HG02571 (cell line): Measurements from ENCODE around the gene MANBA.
"Not testable (repeated sequence)": the region's sequence is repeated elsewhere in the genome, so short reads cannot be mapped to it uniquely, and the experiment has no call there.

Experiments used
- ATAC-seq: cut with Tn5 transposase; IDR thresholded peaks from one replicate; pipeline ENCODE4 v1.9.1; 2021; ENCODE audit warnings: mild to moderate bottlenecking, moderate library complexity; ENCODE audit not compliant: unreplicated experiment

MANBA gene

GRCh38 chr4:102764901-102765300, 4.1 kb upstream of the MANBA start:
- ATAC-seq, result no peak

DNA sequence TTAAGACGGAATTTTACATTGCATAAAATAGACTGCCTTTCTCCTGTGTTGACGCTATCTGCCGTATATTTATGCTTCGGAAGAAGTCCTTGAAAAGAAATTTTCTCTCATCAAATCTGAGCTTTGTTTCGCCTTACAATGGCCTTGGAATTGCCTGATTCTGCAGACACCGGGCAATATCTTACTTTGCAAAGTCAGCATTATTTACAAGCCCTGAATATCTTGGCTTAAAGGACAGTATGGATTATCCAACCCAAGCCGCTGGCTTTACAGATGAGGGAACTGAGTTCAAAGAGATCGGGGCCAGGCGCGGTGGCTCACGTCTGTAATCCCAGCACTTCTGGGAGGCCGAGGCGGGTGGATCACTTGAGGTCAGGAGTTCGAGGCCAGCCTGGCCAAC, 1.1 kb upstream of the MANBA start:
- ATAC-seq, result no peak

DNA sequence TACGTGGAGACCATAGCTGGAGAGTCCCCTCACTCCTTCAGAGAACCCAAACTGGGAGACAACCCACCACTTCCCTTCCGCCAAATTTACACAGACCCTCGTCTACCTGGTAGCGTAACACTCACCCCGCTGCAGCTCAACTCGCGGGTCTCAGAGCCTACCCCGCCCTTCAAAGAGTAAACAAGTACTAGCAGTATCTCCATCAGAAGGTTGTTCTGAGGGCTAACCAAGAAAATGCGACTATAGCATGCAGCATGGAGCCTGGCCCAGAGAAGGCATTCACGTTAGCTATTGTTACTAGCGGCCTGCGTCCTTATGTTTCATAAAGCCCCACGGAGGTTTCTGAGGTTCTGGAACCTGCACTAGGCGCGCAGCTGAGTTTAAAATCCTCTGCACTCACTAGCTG, 531 bp upstream of the MANBA start:
- peak; percentile 18 for ATAC-seq

DNA sequence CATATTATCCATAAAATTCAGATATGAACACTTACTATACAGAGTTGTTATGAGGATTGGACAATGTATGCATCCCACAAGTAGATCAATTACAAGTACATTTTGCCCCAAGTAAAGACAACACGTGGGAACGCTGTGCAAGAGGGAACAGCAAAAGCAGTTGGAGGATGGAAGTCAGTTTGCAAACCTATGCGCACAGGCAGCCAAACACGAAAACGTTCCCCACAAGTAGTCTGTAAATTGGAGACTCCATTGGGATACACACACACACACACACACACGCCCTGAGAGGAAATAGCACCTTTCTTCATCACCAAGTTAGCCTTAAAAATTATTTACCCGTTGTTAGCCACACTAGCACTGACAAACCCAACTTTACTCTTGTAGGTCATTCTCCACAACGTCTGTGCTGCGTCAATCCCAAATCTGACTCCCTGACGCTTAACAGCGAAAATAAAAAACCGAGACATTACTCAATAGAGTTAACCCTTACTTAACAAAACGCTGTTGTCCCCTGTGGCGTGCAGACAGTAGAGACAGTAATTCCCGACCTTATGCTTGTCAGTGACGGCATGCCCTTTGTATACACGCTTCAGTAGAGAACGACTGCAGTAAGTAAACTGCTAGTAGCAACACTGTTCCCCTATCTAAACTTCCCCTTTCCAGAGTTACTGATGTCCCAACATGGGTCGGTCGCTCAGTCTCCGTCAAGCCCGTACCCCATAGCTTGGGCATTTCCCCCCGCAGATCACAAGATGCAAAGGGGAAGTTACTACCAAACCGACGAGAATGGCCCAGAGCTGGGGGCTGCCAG, 730 bp downstream of the MANBA start:
- ATAC-seq, result peak; percentile 48

- no peak for ATAC-seq
These were observed 2.3 kb downstream of the MANBA start for GRCh38 chr4:102758241-102759160.

GRCh38 chr4:102757681-102758080, 3.1 kb downstream of the MANBA start:
- no peak for ATAC-seq

GRCh38 chr4:102754044-102754443, 6.7 kb downstream of the MANBA start:
- ATAC-seq, result no peak

DNA sequence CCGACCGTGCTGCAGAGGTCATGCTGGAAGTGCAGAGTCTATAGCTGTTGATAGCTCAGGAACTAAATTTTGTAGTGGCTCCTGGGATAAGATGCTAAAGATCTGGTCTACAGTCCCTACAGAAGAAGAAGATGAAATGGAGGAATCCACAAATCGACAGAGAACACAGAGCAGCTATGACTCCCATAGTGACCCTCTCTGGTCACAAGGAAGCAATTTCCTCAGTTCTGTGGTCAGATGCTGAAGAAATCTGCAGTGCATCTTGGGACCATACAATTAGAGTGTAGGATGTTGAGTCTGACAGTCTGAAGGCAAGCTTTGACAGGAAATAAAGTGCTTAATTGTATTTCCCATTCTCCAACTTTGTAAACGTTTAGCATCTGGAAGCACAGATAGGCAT, 8.8 kb downstream of the MANBA start:
- no peak for ATAC-seq

DNA sequence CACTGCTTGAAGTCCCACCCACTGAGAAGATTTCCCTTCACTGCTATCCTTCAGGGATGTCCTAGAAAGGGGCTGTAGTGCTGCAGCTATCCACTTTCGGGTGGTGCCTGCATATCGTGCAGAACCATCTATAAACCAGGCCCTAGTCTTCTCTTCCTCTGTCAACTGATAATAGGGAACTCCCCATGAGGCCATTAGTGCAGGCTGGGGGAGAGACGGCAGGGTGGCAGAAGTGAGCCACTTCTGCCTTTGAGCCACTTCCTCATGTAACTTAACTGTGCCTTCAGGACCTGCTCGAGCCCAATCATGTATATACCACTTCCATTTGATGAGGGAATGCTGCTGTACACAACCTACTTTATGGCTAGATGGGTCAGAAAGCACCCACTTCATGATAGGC, 17.4 kb downstream of the MANBA start:
- ATAC-seq, result peak; percentile 97

DNA sequence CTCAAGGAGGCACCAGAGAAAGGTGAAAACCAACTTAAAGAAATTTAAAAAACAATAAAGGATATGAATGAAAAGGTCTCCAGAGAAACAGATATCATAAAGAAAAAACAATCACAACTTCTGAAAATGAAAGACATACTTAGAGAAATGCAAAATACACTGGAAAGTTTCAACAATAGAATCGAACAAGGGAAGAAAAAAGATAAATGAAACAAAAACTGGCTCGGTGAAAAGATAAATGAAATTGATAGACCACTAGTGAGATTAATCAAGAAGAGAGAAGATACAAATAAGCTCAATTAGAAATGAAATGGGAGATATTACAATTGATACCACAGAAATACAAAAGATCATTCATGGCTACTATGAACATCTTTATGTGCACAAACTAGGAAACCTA, 22.0 kb downstream of the MANBA start:
- not testable (repeated sequence) for ATAC-seq

- ATAC-seq, result no peak
These were observed 23.9 kb downstream of the MANBA start for GRCh38 chr4:102736636-102737549.

DNA sequence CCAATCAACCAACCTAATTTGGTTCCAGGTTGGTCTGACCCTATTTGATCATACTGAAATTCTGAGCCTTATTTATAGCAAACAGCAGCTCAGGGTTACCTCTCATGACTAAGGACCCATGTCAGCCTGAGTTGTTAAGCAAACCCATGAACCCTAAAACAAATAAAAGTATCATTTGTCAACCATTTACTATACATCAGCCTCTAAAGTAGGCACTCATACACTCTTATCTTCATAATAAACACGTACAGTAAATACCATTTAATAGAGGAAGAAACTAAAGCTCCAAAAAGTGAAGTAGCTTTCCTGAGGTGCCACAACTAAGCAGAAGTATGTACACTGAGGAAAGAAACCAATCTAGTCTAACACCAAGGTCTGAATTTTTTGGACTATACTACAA, 25.2 kb downstream of the MANBA start:
- no peak for ATAC-seq

GRCh38 chr4:102734591-102735385, 26.0 kb downstream of the MANBA start:
- peak; percentile 100 for ATAC-seq

- peak; percentile 5 for ATAC-seq
These were observed 26.7 kb downstream of the MANBA start for GRCh38 chr4:102734116-102734515.

DNA sequence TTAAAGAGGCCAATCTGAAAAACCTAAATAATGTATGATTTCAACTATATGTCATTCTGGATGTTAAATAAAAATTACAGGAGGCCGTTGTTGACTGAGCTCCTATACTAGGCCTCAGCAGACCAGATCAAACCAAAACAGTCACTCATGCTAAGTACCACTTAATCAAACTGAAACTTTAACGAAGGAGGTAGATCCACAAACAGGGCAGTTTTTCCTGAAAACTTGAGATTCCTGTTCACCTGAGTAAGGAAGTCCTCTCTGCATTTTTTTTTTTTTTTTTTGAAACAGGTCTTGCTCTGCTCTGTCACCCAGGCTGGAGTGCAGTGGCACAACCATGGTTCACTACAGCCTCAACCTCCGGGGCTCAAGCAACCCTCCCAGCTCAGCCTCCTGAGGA, 27.7 kb downstream of the MANBA start:
- no peak for ATAC-seq

DNA sequence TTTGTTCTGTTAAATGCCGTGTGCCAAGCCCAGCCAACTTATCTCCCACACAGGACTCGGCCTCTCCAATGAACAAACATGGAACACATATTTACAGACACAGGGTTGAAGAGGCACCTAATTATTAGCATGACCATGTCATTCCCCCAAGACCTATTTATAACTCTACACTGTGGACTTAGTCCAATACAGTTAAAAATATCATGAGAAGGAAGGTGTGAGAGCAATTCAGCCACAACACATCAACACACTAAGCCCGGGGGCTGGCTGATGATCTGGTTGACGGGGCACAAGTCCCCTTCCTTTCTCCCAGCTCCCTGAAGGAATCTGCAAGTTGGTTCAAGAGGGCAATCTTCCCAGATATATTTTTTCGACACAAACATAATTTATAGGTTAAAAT, 28.1 kb downstream of the MANBA start:
- no peak for ATAC-seq

GRCh38 chr4:102730968-102731533, 29.7 kb downstream of the MANBA start:
- ATAC-seq, result no peak

- ATAC-seq, result not testable (repeated sequence)
These were observed 31.3 kb downstream of the MANBA start for GRCh38 chr4:102729486-102729885.

GRCh38 chr4:102726919-102727318, 33.8 kb downstream of the MANBA start:
- peak; percentile 71 for ATAC-seq

DNA sequence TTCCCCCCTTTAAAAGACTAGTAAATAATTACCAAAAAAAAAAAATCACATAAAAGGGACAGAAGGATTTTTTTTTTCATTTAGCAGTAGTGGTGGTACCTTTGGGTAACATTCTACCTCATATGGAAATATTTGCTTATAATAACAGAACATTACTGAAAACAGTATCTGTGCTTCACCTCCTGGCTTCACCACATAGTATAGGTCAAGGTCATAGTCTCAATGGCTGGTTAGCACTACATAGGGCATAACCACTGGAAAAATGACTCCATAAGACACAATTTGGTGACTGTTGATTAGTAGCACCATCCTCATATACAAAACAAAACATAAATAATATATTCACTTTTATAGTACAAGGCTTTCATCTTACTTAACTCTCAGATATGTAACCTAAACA, 34.7 kb downstream of the MANBA start:
- no peak for ATAC-seq
